Measurements from ENCODE around the gene AFF3. TPM values are rescaled to one million over a fixed set of nuclear protein-coding genes. Genes with fewer than 3 reads are reported as not detected.

AFF3 gene
- total and polyA plus RNA-seq, 10 of the 15 experiments (the other 5 are each of a cell fraction or from before 2014, with no cell fraction given): 0.26 to 5.5 (median 3.0) TPM

GRCh38 chr2:99784946-99785345 is 357.4 kb downstream of the AFF3 start:
- no peak overlapping the region for H2AFZ ChIP-seq (ENCODE audit: control insufficient read depth, low read depth, low read length)
- BruUV-seq (replicated peaks): no TSS peak
- no peak for TF ChIP-seq STAT1 (conservative IDR thresholded peaks at IDR 0.05)
- TF ChIP-seq ZBED1 (IDR thresholded peaks at IDR 0.05; ENCODE audit: borderline replicate concordance): no peak
- TF ChIP-seq MAX (IDR thresholded peaks at IDR 0.05; ENCODE audit: low read depth, low read length): no peak
- TF ChIP-seq POLR2A (IDR thresholded peaks at IDR 0.05; ENCODE audit: low read depth, low read length): no peak
- no peak for TF ChIP-seq BMI1 (IDR thresholded peaks at IDR 0.05; ENCODE audit: borderline replicate concordance)
- no peak for TF ChIP-seq CHD2 (IDR thresholded peaks at IDR 0.05; ENCODE audit: borderline replicate concordance, low read depth, low read length)
- no peak for TF ChIP-seq ZNF622 (IDR thresholded peaks at IDR 0.05)
- TF ChIP-seq NR2C2 (IDR thresholded peaks at IDR 0.05; ENCODE audit: borderline replicate concordance, control insufficient read depth, insufficient read length, low read depth): no peak
- TF ChIP-seq ZNF592 (IDR thresholded peaks at IDR 0.05): no peak
- no peak for TF ChIP-seq RAD51 (IDR thresholded peaks at IDR 0.05)
- no peak for TF ChIP-seq ATF7 (IDR thresholded peaks at IDR 0.05; ENCODE audit: low read depth)
- DNase-seq (ENCODE audit: low read depth, low spot score) (no peak), ATAC-seq (no peak), FAIRE-seq (no peak)
- H3K4me1 ChIP-seq (ENCODE audit: control insufficient read depth, insufficient read depth, low read length): no peaks in the 10 kb centered on the region
- intact Hi-C loops (cut with micrococcal nuclease; ENCODE audit: unreplicated experiment): no loop called here
- CTCF ChIA-PET: no interaction called here
- H3K27me3 ChIP-seq (replicated peaks in 1 of 2; ENCODE audit: control insufficient read depth in 2 of 2, insufficient read depth in 2 of 2, low read length in 1 of 2): no peaks in the 10 kb centered on the region
- no peak overlapping the region for H3K27ac ChIP-seq (ENCODE audit: control insufficient read depth, insufficient read depth)
- in situ Hi-C loops (cut with MboI): no loop called here
- H3K9ac ChIP-seq (ENCODE audit: control insufficient read depth, insufficient read depth, low read length): no peak overlapping the region
- H3K4me3 ChIP-seq: no peak overlapping the region
- H3K36me3 ChIP-seq (ENCODE audit: control insufficient read depth in 2 of 2, insufficient read depth in 2 of 2, low read length in 1 of 2): no peaks in the 10 kb centered on the region
- RAD21 ChIA-PET (ENCODE audit: unreplicated experiment): no interaction called here
- no peak overlapping the region for H3K4me2 ChIP-seq (ENCODE audit: control insufficient read depth, insufficient read depth)
- no peaks in the 10 kb centered on the region for H3K79me2 ChIP-seq (ENCODE audit: control insufficient read depth, insufficient read depth, low read length)
- WGBS (ENCODE audit: insufficient coverage, insufficient replicate concordance, low lambda C conversion rate, missing lambda C conversion rate): 49% methylated on average over 8 of the region's 8 CpGs
- SMC1A ChIA-PET (ENCODE audit: uncharacterized antibody, unreplicated experiment): no interaction called here
- H4K20me1 ChIP-seq (ENCODE audit: control insufficient read depth, insufficient read depth): no peaks in the 10 kb centered on the region
- no peaks in the 10 kb centered on the region for H3K9me3 ChIP-seq (replicated peaks; ENCODE audit: control insufficient read depth, insufficient read depth, low read length)
- POLR2A ChIA-PET: no interaction called here

Measured in GM12878 (cell line).